Heart left ventricle (tissue), 13 donors: ENCODE results near the gene QPCTL.

Experiments
- POLR2A ChIP-seq, 2 donors: fragments of 450-650 bp; IDR thresholded peaks; one replicate each; pipeline ENCODE4 v1.6.1; 2017; ENCODE audit warnings: antibody characterized with exemption in 2 of 2, mild to moderate bottlenecking in 2 of 2, moderate library complexity in 2 of 2
- TF ChIP-seq, protein P1 (sequence below), 12 donors: fragments of 200-600 bp; sonication (generic) in 4 of 12; IDR thresholded peaks; one replicate each; pipeline versions ENCODE4 v1.5.0 to v1.8.0; 2018 to 2022; ENCODE audit warnings: antibody characterized with exemption in 12 of 12, mild to moderate bottlenecking in 5 of 12
- donor health status: ischemic (EF 13 %, LVEDD 7.1; RV severe dilation, severe dysfunction).
- donor health status: DM: no; HTN: yes; CAD: no.
- donor health status: DM: no; HTN: no; CAD: no.
- donor health status: ischemic (EF 25% LVEDD 6.9; RV normal size, moderate dysfunction).
- donor health status: ischemic (EF 25% LVEDD 5.7; RV mildly dilated, moderate dysfunction).
- donor health status: ischemic (EF 35%, LVEDD 5.7; RV mildly dilated, moderate dysfunction).
- donor health status: nonischemic (EF 11% LVEDD 7.7; RV severe dilation, severe dysfunction).
- donor health status: DM: yes; HTN: yes; CAD: no.
- donor health status: PGD.
- donor health status: ischemic (EF 29% LVEDD 5.4; RV normal size, mild dysfunction).
- donor health status: nonischemic (EF 23%, LVEDD 6.1; RV moderate dilation, normal function).

DNA sequence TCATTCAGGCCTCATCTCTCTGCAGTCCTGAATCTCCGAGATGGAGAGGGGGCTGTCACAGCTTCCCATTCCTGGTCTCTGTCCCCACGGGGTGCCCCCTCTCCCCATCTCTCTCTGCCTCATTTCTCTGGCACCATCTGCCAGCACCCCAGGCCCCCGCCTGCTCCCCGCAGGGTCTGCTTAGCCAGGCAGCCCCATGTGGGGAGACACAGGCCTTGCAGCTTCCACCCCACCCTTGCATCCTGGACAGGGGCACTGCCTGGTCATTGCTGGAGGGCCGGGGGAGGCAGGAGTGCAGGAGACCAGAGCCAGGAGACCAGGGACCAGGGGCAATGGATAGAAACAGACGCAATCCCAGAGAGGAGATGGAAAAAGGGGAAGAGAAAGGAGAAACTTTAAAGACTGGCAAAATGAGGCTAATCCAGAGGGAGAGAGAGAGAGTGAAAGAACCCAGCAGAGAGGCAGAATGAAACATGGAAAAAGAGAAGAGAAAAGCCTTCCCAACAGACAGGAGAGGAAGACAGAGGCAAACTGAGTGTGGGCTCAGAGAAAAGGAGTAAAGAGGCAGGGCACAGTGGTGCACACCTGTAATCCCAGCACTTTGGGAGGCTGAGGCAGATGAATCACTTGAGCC lies 33.3 kb upstream of the QPCTL start:
- TF ChIP-seq, protein P1, sequence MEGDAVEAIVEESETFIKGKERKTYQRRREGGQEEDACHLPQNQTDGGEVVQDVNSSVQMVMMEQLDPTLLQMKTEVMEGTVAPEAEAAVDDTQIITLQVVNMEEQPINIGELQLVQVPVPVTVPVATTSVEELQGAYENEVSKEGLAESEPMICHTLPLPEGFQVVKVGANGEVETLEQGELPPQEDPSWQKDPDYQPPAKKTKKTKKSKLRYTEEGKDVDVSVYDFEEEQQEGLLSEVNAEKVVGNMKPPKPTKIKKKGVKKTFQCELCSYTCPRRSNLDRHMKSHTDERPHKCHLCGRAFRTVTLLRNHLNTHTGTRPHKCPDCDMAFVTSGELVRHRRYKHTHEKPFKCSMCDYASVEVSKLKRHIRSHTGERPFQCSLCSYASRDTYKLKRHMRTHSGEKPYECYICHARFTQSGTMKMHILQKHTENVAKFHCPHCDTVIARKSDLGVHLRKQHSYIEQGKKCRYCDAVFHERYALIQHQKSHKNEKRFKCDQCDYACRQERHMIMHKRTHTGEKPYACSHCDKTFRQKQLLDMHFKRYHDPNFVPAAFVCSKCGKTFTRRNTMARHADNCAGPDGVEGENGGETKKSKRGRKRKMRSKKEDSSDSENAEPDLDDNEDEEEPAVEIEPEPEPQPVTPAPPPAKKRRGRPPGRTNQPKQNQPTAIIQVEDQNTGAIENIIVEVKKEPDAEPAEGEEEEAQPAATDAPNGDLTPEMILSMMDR (IDR thresholded peaks at IDR 0.05), result no peak
- no peak for TF ChIP-seq POLR2A (IDR thresholded peaks at IDR 0.05)
